NCI-H446 (cell line): ENCODE measurements around the gene AP3M1.
A peak's percentile ranks its signal among the peaks of the same experiment; 100 is the strongest.
"Not testable (repeated sequence)": the region's sequence is repeated elsewhere in the genome, so short reads cannot be mapped to it uniquely, and the experiment has no call there.

Experiments
- DNase-seq, 2 experiments: peaks; one replicate each; lab custom pipeline; 2025; lab: John Stamatoyannopoulos, UW

AP3M1 gene, protein sequence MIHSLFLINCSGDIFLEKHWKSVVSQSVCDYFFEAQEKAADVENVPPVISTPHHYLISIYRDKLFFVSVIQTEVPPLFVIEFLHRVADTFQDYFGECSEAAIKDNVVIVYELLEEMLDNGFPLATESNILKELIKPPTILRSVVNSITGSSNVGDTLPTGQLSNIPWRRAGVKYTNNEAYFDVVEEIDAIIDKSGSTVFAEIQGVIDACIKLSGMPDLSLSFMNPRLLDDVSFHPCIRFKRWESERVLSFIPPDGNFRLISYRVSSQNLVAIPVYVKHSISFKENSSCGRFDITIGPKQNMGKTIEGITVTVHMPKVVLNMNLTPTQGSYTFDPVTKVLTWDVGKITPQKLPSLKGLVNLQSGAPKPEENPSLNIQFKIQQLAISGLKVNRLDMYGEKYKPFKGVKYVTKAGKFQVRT

DNA sequence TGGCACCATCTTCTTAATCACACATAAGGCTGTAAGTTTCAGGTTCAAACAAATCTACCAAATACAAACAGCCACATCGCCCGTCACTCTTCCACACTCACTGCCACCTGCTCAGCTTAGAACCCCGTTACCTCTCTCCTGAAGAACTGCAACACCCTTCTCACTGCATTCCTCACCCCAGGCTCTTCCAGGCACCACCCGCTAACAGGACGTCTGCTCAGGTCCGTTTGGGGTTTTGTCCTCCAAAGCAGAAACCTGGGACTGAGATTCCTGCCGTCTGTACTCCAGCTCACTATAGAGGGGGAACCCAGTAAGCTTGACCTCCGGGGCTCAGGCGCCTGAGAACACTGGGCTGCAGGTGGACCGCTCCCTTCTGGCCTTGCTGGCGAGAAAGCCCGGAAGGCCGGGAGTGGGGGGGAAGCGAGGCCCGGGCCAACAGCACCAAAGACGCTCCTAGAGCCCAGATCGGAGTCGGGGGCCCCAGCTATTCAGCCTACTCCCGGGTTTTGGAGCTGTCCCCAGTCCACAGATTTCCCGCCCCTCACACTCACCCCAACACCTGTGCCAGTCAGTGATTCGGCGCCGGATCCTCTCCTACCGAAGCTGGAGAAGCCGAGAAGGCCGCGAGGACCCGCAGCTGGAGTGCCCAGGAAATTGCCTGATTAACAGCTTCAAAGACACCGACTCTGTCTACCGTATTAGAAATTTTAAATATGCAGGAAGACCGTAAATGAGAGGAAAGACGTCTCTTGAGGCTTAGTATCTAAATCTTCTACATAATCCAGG, at the start of gene AP3M1:
AP3M1 (minus strand) TSS at position 625 of the 786 bp plus-strand sequence. CDS start 12,449 bp downstream, outside the sequence.
- DNase-seq, result peak in 1 of 2 experiments; percentile 93

DNA sequence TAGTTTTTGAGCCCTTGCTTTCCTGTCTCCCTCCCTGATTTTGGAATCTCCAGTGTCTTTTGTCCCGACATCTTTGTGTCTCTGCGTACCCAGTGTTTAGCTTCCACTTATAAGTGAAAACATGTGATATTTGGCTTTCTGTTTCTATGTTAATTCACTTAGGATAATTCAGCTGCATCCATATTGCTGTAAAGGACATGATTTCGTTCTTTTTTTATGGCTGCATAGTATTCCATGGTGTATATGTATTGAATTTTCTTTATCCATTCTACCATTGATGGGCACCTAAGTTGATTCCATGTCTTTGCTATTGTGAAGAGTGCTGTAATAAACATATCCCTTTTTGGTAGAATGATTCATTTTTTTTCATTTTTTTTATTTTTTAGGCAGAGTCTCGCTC, 48.7 kb upstream of the AP3M1 start:
- DNase-seq, result no peak

DNA sequence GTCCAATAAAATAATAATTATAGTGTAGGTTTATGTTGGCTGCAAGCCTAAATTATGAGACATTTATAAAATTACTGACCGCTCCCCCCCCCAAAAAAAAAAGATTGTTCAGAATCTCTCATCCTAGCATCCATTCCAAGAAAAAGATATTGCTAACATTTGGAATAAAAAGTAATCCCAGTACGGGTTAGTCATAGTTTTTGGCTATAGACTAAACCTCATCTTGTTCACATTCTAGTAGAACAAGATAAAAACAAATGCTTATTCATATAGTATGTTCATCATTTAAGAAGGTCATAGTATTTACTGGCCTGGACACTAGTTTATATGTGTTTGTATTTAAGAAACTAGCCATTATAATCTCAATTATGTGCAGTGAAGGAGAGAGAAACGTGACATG, 44.4 kb upstream of the AP3M1 start:
- no peak for DNase-seq

DNA sequence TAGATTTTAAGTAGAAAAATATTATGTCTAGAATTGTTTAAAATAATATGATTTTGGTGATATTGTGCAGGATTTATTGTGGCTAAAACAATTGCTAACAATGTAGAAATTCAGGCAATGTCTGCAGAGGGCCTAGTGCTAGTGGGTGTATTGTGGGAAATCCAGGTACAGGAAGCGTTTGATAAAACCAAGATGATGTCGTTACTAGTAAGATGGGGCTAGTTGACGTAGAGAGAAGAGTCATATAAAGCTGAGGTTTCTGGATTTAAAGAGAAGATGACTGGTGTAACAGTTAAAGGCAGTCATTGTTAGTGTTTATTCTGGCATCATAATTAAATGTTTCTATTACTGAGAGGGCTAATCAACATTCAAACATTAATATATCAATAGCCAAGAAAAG, 43.9 kb upstream of the AP3M1 start:
- no peak for DNase-seq

DNA sequence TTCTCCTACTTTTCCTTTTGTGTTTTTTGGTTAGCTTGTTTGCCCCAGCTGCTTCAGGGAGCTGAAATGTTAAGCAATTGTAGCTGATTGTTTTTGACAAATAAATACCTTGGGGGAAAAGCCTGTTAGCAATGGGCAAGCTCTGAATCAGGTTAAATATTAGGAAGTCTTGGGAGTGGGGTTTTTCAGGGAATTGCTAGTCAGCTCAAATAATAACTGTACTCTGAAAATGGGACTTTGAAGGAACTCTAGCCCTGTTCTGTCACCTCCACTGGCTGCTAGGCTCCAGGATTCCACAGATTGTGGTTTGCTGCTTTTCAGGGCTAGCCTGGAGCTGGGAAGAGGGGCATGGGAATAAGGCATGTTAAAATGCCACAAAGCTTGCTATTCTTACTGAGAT, 39.9 kb upstream of the AP3M1 start:
- DNase-seq, result no peak

DNA sequence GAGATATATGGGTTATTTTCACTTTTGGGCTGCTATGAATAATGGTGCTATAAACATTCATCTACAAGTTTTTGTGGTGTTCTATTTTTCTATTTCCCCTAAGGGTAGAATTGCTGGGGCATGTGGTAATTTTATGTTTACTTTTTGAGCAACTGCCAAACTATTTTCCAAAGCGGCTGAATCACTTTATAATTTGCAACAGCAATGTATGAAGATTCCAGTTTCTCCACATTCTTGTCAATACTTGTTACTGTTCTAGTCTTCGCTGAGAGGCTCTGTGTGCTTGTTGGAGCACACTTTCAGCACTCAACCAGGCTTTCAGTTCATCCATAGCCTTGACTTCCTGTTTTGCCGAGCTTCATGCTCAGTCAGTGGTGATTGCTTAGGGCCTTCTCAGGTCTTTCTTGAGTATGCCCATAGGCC, 39.4 kb upstream of the AP3M1 start:
- peak in 1 of 2 experiments; percentile 25 for DNase-seq

DNA sequence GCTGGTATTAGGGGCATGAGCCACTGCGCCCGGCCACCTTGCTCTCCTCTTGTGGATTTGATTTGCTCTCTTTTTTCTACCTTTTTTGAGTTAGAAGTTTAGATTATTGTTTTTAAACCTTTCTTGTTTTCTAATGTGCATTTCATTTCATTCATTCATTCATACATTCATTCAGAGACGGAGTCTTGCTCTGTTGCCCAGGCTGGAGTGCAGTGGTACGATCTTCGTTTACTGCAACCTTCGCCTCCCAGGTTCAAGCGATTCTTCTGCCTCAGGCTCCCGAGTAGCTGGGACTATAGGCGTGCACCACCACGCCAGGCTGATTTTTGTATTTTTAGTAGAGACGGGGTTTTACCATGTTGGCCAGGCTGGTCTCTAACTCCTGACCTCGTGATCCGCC, 38.0 kb upstream of the AP3M1 start:
- not testable (repeated sequence) for DNase-seq

DNA sequence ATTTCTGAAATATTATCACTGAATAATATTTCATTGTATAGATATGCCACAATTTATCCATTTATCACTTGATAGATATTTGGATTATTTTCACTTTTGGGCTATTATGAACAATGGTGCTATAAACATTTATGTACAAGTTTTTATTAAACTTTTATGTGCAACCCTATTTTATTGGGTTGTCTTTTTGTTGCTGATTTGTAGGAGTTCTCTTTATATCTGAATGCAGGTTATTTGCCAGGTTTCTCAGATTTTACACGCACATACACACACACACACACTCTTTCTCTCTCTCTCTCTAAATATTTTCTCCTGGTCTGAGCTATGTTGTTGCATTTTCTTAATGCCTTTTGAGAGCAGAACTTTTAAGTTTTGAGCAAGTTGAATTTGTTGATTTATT, 36.6 kb upstream of the AP3M1 start:
- DNase-seq, result no peak

DNA sequence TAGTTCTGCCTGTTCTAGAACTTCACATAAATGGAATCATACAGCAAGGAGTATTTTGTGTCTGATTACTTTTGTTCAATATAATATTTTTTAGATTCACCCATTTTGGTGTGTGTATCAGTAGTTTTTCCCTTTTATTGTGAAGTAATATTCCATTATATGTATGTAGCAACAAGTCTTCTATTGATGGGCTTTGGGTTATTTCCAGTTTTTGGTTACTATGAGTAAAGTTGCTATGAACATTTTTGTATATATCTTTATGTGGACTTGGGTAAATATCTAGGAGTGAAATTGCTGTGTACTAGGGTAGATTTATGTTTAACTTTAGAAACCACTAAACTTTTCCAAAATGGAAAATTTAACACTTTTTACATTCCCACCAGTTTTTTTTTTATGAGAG, 36.0 kb upstream of the AP3M1 start:
- DNase-seq, result no peak

DNA sequence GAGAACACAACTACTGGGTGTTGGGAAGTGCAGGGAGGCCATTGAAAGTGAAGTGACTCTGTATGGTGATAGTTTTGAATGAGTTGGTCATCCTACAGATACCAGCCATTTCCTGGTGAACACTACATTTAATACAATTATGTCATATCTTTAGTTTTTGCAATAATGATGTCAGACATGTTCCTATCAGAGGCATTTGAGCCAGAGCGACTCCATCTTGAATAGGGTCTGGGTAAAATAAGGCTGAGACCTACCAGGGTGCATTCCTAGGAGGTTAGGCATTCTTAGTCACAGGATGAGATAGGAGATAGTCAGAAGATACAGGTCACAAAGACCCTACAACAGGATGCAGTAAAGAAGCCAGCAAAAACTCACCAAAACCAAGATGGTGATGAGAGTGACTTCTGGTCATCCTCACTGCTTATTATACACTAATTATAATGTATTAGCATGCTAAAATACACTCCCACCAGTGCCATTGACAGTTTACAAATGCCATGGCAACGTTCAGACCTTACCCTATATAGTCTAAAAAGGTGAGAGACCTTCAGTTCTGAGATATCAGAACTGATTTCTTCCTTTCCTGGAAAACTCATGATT, 28.6 kb upstream of the AP3M1 start:
- DNase-seq, result no peak

DNA sequence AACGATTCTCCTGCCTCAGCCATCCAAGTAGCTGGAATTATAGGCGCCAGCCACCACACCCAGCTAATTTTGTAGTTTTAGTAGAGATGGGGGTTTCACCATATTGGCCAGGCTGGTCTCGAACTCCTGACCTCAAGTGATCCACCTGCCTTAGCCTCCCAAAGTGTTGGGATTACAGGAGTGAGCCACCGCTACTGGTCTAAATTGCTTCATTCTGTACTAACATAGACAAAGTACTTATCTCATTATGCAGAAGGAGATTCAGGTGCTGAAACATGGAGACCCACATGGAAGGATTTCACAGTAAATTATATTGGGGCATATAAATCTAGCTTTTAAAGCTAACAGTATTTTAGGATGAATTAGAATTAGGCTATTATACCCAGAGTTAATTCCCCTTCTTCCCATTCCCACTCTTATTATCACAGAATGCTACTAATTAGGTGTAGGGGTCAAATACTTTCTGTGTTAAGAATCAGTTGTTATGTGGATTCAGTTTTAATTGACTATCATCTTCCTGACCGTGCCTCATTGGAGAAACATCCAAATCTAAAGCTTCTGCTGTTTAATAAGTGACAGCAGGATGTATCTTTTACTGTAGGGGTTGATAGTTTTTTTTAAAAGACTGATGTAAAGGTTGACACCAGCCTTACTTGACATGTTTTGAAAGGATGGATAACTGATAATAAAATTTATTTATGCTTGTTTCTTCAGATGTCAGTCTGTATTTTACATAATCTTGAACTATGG, 27.6 kb upstream of the AP3M1 start:
- DNase-seq, result no peak

DNA sequence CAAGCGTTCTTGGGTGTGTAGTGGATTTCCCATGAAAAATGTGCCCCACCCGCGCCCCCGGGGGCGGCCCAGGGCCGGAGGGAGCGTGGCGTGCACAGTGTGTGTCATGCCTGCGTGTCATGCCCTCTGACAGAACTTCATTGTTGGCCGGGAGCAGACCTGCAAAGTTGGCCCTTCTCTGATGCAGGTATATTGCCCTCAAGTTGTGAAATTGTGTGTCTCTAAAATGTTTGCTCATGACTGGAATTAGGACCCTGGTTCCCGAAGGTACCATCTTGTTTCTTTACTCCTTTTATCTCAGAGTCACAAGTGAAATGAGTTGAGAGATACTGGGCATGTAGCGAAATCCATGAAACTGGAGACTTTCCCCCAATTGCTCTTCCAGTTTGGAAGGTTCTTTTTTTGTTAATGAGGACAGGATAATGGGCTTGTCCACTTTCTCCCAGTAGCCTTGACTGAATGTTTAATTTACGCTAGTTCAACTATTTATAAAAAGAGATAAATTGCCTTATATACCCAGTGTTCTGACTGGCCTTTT, 26.6 kb upstream of the AP3M1 start:
- DNase-seq, result no peak

DNA sequence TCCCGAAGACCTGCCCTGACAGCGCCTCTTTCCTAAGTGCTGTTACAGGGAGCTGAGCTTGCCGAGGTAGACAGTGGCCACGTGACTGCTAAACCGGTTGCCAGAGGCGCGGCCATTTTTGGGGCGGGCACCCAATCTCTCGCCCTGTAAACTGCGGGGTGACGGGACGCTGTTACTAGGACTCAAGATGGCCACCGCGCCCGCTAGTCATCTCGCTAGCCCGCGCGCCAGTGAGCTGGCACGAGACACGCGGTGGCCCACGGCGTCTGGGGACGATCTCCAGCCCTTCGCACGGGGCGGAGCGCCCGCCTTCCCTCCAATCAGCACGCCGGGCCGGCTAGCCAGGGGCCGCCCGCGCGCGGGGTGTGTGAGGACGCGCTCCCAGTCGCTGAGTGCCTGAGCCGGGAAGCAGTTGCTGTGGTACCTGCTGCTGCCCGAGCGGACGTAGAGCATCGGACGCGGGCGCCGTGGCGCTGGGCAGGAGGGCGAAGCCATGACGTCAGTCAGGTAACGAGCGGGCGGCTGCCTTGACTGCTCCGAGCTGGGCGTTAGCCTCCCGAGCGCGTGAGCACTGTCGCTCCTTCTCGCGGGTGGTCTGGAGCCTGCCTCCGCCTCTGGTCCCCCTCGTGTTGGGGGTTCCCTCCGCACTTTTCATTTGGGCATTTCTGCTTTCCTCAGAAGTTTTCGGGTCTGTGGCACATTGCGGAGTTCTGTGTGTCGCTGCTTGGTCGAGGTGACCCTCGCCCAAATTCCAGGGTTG, 25.9 kb upstream of the AP3M1 start:
- peak; percentile 85 to 95 for DNase-seq

DNA sequence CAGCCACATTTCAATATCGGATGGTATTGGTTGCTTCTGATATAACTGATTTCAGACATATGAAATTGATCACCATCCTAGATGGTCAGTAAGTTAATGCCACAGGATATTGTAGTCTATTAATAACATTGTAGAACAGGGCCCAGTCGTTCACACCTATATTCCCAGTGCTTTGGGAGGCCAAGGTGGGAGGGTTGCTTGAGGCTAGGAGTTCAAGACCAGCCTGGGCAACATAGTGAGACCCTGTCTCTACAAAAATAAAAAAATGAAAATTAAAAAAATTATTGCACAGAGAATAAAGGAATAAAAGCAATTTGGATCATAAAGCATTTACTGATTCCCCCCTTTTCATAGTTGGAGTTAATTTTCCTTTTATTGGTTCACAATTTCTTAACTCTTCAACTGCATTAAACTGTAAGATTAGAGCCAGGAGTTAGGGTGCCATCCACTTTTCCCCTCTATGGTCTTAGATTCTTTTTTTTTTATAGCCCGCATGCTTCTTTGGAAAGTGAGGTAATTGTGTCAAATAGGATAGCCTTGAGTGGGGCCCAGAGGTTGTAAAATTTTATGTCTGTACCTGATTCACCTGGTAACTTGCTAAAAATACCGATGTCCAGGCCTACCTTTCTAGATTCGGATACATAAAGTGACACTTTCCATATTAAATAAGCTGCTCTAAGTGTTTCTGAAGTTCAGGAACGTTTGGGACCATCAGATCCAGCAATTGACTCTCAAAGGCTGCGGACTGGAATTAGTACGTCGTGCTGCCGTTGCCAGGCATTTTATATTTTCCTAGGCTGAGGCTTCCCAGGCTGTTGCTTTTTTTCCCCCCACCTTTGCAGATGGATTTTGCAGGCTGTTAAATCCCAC, 25.1 kb upstream of the AP3M1 start:
- no peak for DNase-seq

DNA sequence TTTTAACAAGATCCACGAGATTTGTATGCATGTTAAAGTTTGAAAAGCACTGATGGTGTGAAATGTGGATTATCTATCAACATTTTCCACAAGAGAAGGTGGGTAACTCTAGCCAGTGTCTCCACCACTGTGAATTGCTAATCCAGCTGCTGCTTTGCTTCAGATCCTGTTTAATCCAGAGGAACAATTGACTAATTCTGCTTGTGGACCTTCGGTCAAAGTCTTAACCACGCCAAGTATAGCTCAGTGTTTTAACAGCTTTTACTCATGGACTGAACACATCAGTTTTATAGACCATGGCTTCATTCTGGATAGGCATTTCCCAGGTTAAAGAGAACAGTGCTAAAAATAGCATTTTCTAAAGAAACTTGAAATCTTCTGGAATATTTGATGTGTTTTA, 23.9 kb upstream of the AP3M1 start:
- DNase-seq, result no peak

DNA sequence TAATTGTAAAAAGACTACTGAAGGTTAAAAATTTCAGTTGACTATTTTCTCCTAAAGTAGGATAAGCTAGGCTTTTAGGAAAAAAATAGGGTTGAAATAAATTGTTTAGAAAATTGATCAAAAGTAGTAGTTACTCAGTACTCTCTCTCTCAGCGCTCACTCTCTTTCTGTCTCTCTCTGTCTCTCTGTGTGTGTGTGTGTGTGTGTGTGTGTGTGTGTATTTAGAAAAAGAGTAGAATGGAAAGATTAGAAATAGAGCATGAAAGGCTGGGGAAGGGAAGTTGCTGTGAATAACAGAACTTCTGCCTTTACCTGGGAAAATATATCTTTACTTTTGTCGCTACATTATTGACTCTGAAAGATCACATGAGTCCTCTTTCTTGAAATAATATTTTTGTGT, 21.0 kb upstream of the AP3M1 start:
- no peak for DNase-seq

DNA sequence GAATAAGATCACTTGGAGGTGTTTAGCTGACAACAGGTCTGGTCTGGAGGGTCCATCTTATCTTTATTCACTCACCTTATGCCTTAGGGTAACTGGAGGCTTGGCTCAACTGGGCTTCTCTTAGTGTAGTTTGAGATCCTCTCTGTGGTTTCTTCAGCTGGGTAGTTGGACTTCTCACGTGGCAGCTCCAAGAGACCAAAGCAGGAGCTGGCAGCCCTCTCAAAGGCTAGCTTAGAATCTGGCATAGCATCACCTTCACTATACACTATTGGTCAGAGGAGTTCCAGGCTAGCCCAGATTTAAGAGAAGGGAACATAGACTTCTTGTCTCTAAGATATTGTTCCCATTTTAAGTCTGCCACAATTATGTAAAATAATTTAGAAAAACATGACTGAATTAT, 16.8 kb upstream of the AP3M1 start:
- DNase-seq, result no peak

DNA sequence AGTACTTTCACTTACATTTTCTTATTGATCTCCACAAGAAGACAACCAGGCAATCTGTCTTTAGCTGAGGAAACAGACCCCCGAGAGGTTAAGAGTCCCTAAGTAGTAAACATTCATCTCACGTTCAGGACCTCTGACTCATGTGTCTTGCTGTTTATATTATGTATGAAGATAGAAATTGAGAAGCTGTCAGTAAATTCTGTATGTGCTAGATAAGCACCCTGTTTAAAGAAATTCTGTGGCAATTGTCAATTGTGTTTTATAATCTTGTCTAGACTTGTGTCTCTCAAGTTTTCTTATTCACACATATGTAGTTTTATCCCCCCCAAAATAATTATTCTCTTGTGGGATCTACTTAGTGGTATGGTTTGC, 14.9 kb upstream of the AP3M1 start:
- no peak for DNase-seq

DNA sequence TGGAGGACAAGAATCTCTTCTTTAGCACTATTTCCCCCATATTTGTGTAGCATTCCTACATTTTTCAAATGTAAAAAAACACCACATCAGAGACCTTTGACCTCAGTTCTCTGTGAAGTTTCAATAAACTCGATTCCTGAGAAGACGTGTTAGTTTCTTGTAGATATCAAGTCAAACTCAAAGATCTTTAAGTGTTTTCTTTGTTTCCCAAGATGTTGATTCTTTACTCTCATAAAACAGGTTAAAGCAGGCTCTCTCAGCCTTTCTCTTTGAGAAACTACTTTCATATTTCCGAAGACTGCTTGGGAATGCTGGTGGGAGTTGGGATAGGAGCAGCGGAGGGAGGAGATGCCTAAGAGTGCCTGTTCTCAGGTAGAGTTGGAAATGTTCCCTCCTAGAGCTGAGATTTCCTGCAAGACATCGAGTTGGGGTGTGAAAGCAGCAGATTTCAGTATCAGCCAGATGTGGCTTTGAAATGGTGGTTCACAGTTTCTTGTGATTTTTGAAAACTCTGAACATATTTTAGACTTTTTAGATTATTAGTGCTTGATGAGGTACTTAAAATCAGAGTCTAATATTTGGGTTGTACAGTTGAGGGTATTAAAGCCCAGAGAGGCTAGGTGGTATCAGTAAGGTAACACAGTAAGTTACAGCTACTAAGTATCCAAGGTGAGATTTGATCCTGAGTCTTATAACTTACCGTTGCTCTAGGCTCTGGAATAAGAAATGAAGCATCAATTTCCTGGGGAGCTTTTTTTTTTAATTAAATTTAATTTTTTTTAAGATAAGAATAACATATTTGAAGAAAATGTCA, 14.3 kb upstream of the AP3M1 start:
- no peak for DNase-seq
